Mammary epithelial cell (primary cell): ENCODE measurements around the gene PRKD1.

Source experiments
- EZH2 ChIP-seq: IDR thresholded peaks from 2 replicates; pipeline ENCODE4 v1.6.1; 2012; ENCODE audit warnings: low read length, inconsistent platforms, borderline replicate concordance
- TF ChIP-seq, protein P1 (sequence below), 2 donors: IDR thresholded peaks in 1 of 2; conservative IDR thresholded peaks in 1 of 2; 2 replicates each; pipeline ENCODE4 v1.5.1; 2011 to 2012; ENCODE audit warnings: inconsistent platforms in 2 of 2, low read length in 2 of 2, mild to moderate bottlenecking in 2 of 2, control low read depth in 1 of 2, low read depth in 1 of 2; ENCODE audit not compliant: insufficient read depth in 1 of 2; ENCODE audit errors: extremely low read depth in 1 of 2

DNA sequence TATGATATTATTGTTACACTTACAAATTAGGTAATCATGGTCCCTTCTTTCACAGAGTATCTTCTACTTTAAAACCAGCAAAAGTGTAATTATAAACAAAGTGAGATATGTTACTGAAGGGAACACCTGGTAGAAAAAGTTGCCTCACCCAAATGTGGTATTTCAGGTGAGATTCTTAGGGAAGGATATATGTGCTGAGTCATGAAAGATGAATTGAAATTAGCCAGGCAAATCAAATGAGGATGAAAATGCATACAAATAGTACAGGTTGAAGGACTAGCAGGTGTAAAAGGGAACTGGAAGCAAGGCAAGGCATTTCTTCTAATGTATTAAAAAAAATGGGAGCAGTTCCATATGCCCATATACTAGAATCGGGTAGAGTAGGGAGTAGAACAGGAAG is 220.9 kb downstream of the PRKD1 start:
- TF ChIP-seq, protein P1, sequence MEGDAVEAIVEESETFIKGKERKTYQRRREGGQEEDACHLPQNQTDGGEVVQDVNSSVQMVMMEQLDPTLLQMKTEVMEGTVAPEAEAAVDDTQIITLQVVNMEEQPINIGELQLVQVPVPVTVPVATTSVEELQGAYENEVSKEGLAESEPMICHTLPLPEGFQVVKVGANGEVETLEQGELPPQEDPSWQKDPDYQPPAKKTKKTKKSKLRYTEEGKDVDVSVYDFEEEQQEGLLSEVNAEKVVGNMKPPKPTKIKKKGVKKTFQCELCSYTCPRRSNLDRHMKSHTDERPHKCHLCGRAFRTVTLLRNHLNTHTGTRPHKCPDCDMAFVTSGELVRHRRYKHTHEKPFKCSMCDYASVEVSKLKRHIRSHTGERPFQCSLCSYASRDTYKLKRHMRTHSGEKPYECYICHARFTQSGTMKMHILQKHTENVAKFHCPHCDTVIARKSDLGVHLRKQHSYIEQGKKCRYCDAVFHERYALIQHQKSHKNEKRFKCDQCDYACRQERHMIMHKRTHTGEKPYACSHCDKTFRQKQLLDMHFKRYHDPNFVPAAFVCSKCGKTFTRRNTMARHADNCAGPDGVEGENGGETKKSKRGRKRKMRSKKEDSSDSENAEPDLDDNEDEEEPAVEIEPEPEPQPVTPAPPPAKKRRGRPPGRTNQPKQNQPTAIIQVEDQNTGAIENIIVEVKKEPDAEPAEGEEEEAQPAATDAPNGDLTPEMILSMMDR (conservative IDR thresholded peaks at IDR 0.05 in 1 of 2, IDR thresholded peaks at IDR 0.05 in 1 of 2; ENCODE audit: extremely low read depth in 1 of 2, insufficient read depth in 1 of 2, low read depth in 1 of 2, low read length in 2 of 2) = no peak
- TF ChIP-seq EZH2 = no peak
